HCT116 (cell line): ENCODE data around the gene POMT1. TPM values are rescaled to one million over a fixed set of nuclear protein-coding genes. Genes with fewer than 3 reads are reported as not detected.

Experiments
- ATAC-seq: fragments of 200-7000 bp; cut with Tn5 transposase; 2 replicates; pipeline ENCODE4 v1.9.1; 2020; ENCODE audit warnings: mild to moderate bottlenecking, moderate library complexity
- BruUV-seq: library from RNA; stranded (reverse); fragments of 400-500 nt; replicated peaks from 2 replicates; lab custom pipeline; 2021; lab: Mats Ljungman, UMichigan
- CTCF ChIA-PET: fragments of 300-600 bp; sonication (Branson Sonifier 250); formaldehyde crosslinking; loops from one replicate; lab custom pipeline; 2021; ENCODE audit warnings: antibody characterized with exemption; lab: Charles Lee
- POLR2A ChIA-PET: fragments of 300-600, 350-600 bp; sonication (Branson Sonifier 250); formaldehyde crosslinking; loops from one replicate; lab custom pipeline; 2021; ENCODE audit warnings: antibody characterized with exemption; lab: Charles Lee
- RAD21 ChIA-PET, 2 experiments: fragments of 300-600 bp; sonication (Branson Sonifier 250); formaldehyde crosslinking; loops; one replicate each; lab custom pipeline; 2023; ENCODE audit warnings: low total read pairs in 2 of 2; ENCODE audit not compliant: uncharacterized antibody in 2 of 2, unreplicated experiment in 2 of 2, low non-redundant PET in 1 of 2; lab: Charles Lee
- DNase-seq: peaks from one replicate; pipeline ENCODE4 v3.0.0-alpha.2; 2010; ENCODE audit warnings: low read depth, low spot score
- H2AFZ ChIP-seq: fragments of 200-600 bp; shearing (Covaris generic), sonication (generic); 2 replicates; pipeline ENCODE4 v1.6.1; 2017; ENCODE audit warnings: low read depth, mixed run types, mixed read lengths, antibody characterized with exemption, low read length; ENCODE audit not compliant: poor library complexity, severe bottlenecking
- H3K27ac ChIP-seq: 2 replicates; pipeline ENCODE4 v1.5.1; 2012; ENCODE audit warnings: low read depth, low read length
- H3K27me3 ChIP-seq: fragments of 200-600 bp; sonication (generic); 2 replicates; pipeline ENCODE4 v1.6.1; 2016; ENCODE audit warnings: mixed run types, low read length, mixed read lengths; ENCODE audit not compliant: insufficient read depth
- H3K36me3 ChIP-seq, 2 experiments: fragments of 200-500 bp in 1 of 2; fragments of 200-600 bp in 1 of 2; sonication (Bioruptor generic) in 1 of 2; sonication (generic) in 1 of 2; 2 replicates each; pipeline versions ENCODE4 v1.5.1 to v1.6.1; 2014 to 2016; ENCODE audit warnings: low read length in 2 of 2, inconsistent platforms in 1 of 2, mixed read lengths in 1 of 2, mixed run types in 1 of 2; ENCODE audit not compliant: insufficient read depth in 2 of 2, control insufficient read depth in 1 of 2
- H3K4me1 ChIP-seq, 2 experiments: fragments of 200-600 bp in 1 of 2; sonication (generic) in 1 of 2; 2 replicates each; pipeline versions ENCODE4 v1.5.1 to v1.6.1; 2012 to 2017; ENCODE audit warnings: low read length in 2 of 2, inconsistent platforms in 1 of 2, mild to moderate bottlenecking in 1 of 2, mixed read lengths in 1 of 2, mixed run types in 1 of 2, moderate library complexity in 1 of 2; ENCODE audit not compliant: insufficient read depth in 2 of 2, control insufficient read depth in 1 of 2
- H3K4me2 ChIP-seq: fragments of 200-600 bp; sonication (generic); 2 replicates; pipeline ENCODE4 v1.6.1; 2017; ENCODE audit warnings: mixed run types, low read length, mixed read lengths
- H3K4me3 ChIP-seq, 2 experiments: fragments of 200-600 bp in 1 of 2; sonication (generic) in 1 of 2; replicated peaks in 1 of 2; 2 replicates each; pipeline ENCODE4 v1.5.1; 2011 to 2016; ENCODE audit warnings: low read length in 2 of 2, control low read depth in 1 of 2, low read depth in 1 of 2, mild to moderate bottlenecking in 1 of 2, mixed read lengths in 1 of 2, mixed run types in 1 of 2
- H3K79me2 ChIP-seq: fragments of 200-600 bp; sonication (generic); 2 replicates; pipeline ENCODE4 v1.6.1; 2017; ENCODE audit warnings: mild to moderate bottlenecking, mixed run types, low read length, moderate library complexity, mixed read lengths; ENCODE audit not compliant: insufficient read depth
- H3K9ac ChIP-seq: fragments of 200-600 bp; sonication (generic); 2 replicates; pipeline ENCODE4 v1.6.1; 2016; ENCODE audit warnings: low read length, mixed read lengths
- H3K9me2 ChIP-seq: fragments of 200-600 bp; sonication (generic), shearing (Covaris generic); 2 replicates; pipeline ENCODE4 v1.6.1; 2017; ENCODE audit warnings: mixed run types, mild to moderate bottlenecking, moderate library complexity; ENCODE audit not compliant: insufficient read depth
- H3K9me3 ChIP-seq, 2 experiments: fragments of 200-500 bp in 1 of 2; fragments of 200-600 bp in 1 of 2; sonication (Bioruptor generic) in 1 of 2; sonication (generic) in 1 of 2; 2 replicates each; pipeline ENCODE4 v1.6.1; 2014 to 2017; ENCODE audit warnings: low read length in 2 of 2, mixed read lengths in 2 of 2, inconsistent platforms in 1 of 2, low read depth in 1 of 2, mild to moderate bottlenecking in 1 of 2, mixed run types in 1 of 2, moderate library complexity in 1 of 2; ENCODE audit not compliant: control insufficient read depth in 1 of 2, insufficient read depth in 1 of 2
- H4K20me1 ChIP-seq: fragments of 200-600 bp; sonication (generic), shearing (Covaris generic); 2 replicates; pipeline ENCODE4 v1.6.1; 2017; ENCODE audit warnings: mixed run types, mild to moderate bottlenecking, moderate library complexity; ENCODE audit not compliant: insufficient read depth
- ATF3 ChIP-seq: IDR thresholded peaks from 2 replicates; pipeline ENCODE4 v1.6.1; 2012
- CTCF ChIP-seq, 3 experiments: fragments of 200-600 bp in 1 of 3; sonication (generic) in 1 of 3; IDR thresholded peaks in 2 of 3; conservative IDR thresholded peaks in 1 of 3; 2 replicates each; pipeline ENCODE4 v1.5.1; 2012 to 2017; ENCODE audit warnings: low read depth in 2 of 3, low read length in 2 of 3, antibody characterized with exemption in 1 of 3, borderline replicate concordance in 1 of 3, control low read depth in 1 of 3, mild to moderate bottlenecking in 1 of 3, mixed read lengths in 1 of 3, mixed run types in 1 of 3, moderate library complexity in 1 of 3; ENCODE audit not compliant: insufficient read depth in 1 of 3
- EGR1 ChIP-seq: IDR thresholded peaks from 2 replicates; pipeline ENCODE4 v1.6.1; 2012; ENCODE audit warnings: low read depth
- TCF7L2 ChIP-seq: IDR thresholded peaks from 2 replicates; pipeline ENCODE4 v1.7.0; 2011; ENCODE audit warnings: borderline replicate concordance, inconsistent platforms; ENCODE audit not compliant: insufficient read depth, insufficient read length; ENCODE audit errors: extremely low read depth
- YY1 ChIP-seq: IDR thresholded peaks from 2 replicates; pipeline ENCODE4 v1.6.1; 2011; ENCODE audit warnings: low read length, low read depth, moderate library complexity, mild to moderate bottlenecking; ENCODE audit not compliant: insufficient replicate concordance; ENCODE audit errors: extremely low read depth
- intact Hi-C: fragments of 100-400 bp; cut with micrococcal nuclease; formaldehyde crosslinking; loops from 2 replicates; pipeline ENCODE4 v1.10.0; 2022
- total RNA-seq: library from RNA; stranded (reverse); gene quantifications from one replicate; pipeline ENCODE4 v1.2.1, GENCODE V29; 2021; ENCODE audit not compliant: unreplicated experiment

The POMT1 gene
- total RNA-seq, 1 experiment from 2014 or later = 21.4 TPM

GRCh38 chr9:131523086-131523388, 20.3 kb downstream of the POMT1 start:
- Histone ChIP-seq H2AFZ (no peak overlapping the region), H4K20me1 (no peaks in the 10 kb centered on the region), H3K27me3 (no peaks in the 10 kb centered on the region), H3K79me2 (no peaks in the 10 kb centered on the region), H3K9me3 (no peaks in the 10 kb centered on the region), H3K9ac (no peak overlapping the region), H3K27ac (no peak overlapping the region), H3K4me1 (no peaks in the 10 kb centered on the region), H3K36me3 (peaks cover 9 to 25% of the 10 kb centered on the region in 2 experiments; a peak in 3 of 4 replicates), H3K4me2 (no peak overlapping the region), H3K9me2 (no peaks in the 10 kb centered on the region), H3K4me3 (no peak overlapping the region)
- DNase-seq (no peak), ATAC-seq (no peak)
- BruUV-seq = no TSS peak
- TF ChIP-seq EGR1 (no peak), ATF3 (no peak), TCF7L2 (no peak), YY1 (no peak), CTCF (IDR thresholded peaks at IDR 0.05 in 2 of 3, conservative IDR thresholded peaks at IDR 0.05 in 1 of 3; ENCODE audit: borderline replicate concordance in 1 of 3, insufficient read depth in 1 of 3, low read depth in 2 of 3, low read length in 2 of 3) (no peak)
- POLR2A ChIA-PET = no interaction called here
- intact Hi-C loops = no loop called here
- CTCF ChIA-PET = no interaction called here
- RAD21 ChIA-PET = no interaction called here
